ENCODE data around the gene GKN1. TPM values are rescaled to one million over a fixed set of nuclear protein-coding genes. Genes with fewer than 3 reads are reported as not detected.
"Not testable (repeated sequence)": the region's sequence is repeated elsewhere in the genome, so short reads cannot be mapped to it uniquely, and the experiment has no call there.

Gene GKN1
- total RNA-seq, 2 donors from 2014 or later, result not detected

DNA sequence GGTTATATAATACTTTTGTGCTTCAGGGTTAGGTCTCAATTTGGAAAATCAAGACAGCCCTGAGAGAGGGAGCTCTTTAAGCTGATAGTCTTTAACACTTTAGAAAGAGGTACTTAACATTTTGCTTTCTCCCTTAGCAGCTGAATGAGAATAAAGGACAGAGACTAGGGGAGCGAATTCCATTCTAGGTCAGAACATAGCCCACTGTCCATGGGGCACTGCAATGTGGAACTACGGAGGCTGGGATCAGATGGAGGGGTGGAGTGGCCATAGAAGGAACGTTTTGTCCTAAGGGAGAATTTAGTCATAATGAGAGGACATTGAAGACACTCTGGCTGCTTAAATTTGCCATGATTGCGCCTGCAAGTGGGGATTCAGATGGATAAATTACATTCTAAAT, 22.5 kb upstream of the GKN1 start:
- Histone ChIP-seq H3K27me3 (no peaks in the 10 kb centered on the region), H3K27ac (no peak overlapping the region), H3K4me1 (no peaks in the 10 kb centered on the region), H3K36me3 (replicated peaks in 1 of 2; ENCODE audit: insufficient read depth in 1 of 2, low read depth in 2 of 2) (no peaks in the 10 kb centered on the region), H3K9me3 (no peaks in the 10 kb centered on the region), H3K4me3 (no peak overlapping the region)
- intact Hi-C loops (cut with DNase I), result no loop called here
- TF ChIP-seq CTCF (IDR thresholded peaks at IDR 0.05) (no peak), POLR2A (IDR thresholded peaks at IDR 0.05) (no peak)
- 69 to 71% methylated on average over 4 of the region's 4 CpGs for WGBS, 2 donors
- DNase-seq (no peak), ATAC-seq (no peak)

- Histone ChIP-seq H3K36me3 (replicated peaks in 1 of 2; ENCODE audit: insufficient read depth in 1 of 2, low read depth in 2 of 2) (no peaks in the 10 kb centered on the region), H3K27me3 (no peaks in the 10 kb centered on the region), H3K4me3 (no peak within 1 kb of the TSS), H3K27ac (no peak within 1 kb of the TSS), H3K4me1 (no peaks in the 10 kb centered on the region), H3K9me3 (no peaks in the 10 kb centered on the region)
- DNase-seq (no peak), ATAC-seq (no peak)
- WGBS, 2 donors, result 85 to 87% methylated on average over 4 of the region's 4 CpGs
- no peak for TF ChIP-seq CTCF (IDR thresholded peaks at IDR 0.05)
- TF ChIP-seq POLR2A (IDR thresholded peaks at IDR 0.05), result no peak
- intact Hi-C loops (cut with DNase I), result no loop called here
Measured at GRCh38 chr2:68952887-68953521, 21.4 kb upstream of the GKN1 start, which contains the start of gene GKN2. Gene GKN2 (minus strand): TSS chr2:68952893. CDS start chr2:68952861, 32 bp downstream.

DNA sequence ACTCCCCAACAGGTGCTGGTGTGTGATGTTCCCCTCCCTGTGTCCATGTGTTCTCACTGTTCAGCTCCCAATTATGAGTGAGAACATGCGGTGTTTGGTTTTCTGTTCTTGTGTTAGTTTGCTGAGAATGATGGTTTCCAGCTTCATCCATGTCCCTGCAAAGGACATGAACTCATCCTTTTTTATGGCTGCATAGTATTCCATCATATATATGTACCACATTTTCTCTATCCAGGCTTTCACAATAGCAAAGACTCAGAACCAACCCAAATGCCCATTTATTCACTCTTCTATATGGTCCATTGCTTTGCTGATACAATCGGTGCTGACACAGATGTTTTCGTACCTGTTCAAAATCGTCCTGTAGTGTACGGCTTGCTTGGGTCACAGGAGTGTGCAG, 19.0 kb upstream of the GKN1 start:
- H3K36me3 ChIP-seq (replicated peaks in 1 of 2; ENCODE audit: insufficient read depth in 1 of 2, low read depth in 2 of 2); DNase-seq; H3K4me1 ChIP-seq; H3K4me3 ChIP-seq; ATAC-seq; H3K27me3 ChIP-seq; H3K9me3 ChIP-seq; H3K27ac ChIP-seq; intact Hi-C loops (cut with DNase I): not testable (repeated sequence)
- WGBS, 2 donors, result 94 to 96% methylated on average over 5 of the region's 5 CpGs

DNA sequence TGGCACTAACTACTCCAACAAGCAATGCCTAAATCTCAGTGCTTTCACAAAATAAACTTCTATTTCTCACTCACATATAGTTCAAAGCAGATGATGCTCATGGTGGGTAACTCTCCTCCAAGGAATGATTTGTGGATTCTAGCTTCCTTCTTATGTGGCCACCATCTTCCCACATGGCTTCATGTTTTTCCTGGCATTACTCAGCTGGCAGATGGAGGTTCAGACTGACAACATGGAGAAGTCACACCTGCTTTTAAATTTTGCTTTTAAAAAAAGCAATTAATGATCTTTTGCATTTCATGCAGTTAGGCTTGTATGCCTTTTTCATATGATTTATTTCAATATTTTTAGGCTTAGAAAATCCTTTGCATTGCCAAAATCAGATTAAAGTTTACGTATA, 15.4 kb upstream of the GKN1 start:
- 65 to 85% methylated on average over 1 of the region's 1 CpG for WGBS, 2 donors
- H3K27ac ChIP-seq, result no peak overlapping the region
- H3K27me3 ChIP-seq, result no peaks in the 10 kb centered on the region
- H3K36me3 ChIP-seq (replicated peaks in 1 of 2; ENCODE audit: insufficient read depth in 1 of 2, low read depth in 2 of 2), result no peaks in the 10 kb centered on the region
- intact Hi-C loops (cut with DNase I), result no loop called here
- ATAC-seq (no peak), DNase-seq (no peak)
- no peak for TF ChIP-seq CTCF (IDR thresholded peaks at IDR 0.05)
- TF ChIP-seq POLR2A (IDR thresholded peaks at IDR 0.05), result no peak
- no peaks in the 10 kb centered on the region for H3K4me1 ChIP-seq
- no peak overlapping the region for H3K4me3 ChIP-seq
- no peaks in the 10 kb centered on the region for H3K9me3 ChIP-seq

GRCh38 chr2:68961380-68961779, 13.1 kb upstream of the GKN1 start:
- no peaks in the 10 kb centered on the region for H3K36me3 ChIP-seq (replicated peaks in 1 of 2; ENCODE audit: insufficient read depth in 1 of 2, low read depth in 2 of 2)
- no peak for TF ChIP-seq CTCF (IDR thresholded peaks at IDR 0.05)
- no peak for TF ChIP-seq POLR2A (IDR thresholded peaks at IDR 0.05)
- WGBS, 2 donors, result 29 to 34% methylated on average over 4 of the region's 4 CpGs
- no peak for DNase-seq
- H3K27me3 ChIP-seq, result no peaks in the 10 kb centered on the region
- no peak for ATAC-seq
- no peaks in the 10 kb centered on the region for H3K9me3 ChIP-seq
- no peak overlapping the region for H3K27ac ChIP-seq
- intact Hi-C loops (cut with DNase I), result no loop called here
- H3K4me3 ChIP-seq, result no peak overlapping the region
- H3K4me1 ChIP-seq, result no peaks in the 10 kb centered on the region

Measured in body of pancreas (tissue), 4 donors.